Measurements from ENCODE around the gene SHANK1. TPM values are rescaled to one million over a fixed set of nuclear protein-coding genes. Genes with fewer than 3 reads are reported as not detected.

The SHANK1 gene
- total RNA-seq, 4 donors from 2014 or later: 2.2 TPM; not detected in 3

GRCh38 chr19:50719119-50719435 is 525 bp downstream of the SHANK1 start:
- H3K36me3 ChIP-seq: no peaks in the 10 kb centered on the region
- no peak overlapping the region for H3K27ac ChIP-seq
- no peak for TF ChIP-seq POLR2A (IDR thresholded peaks at IDR 0.05)
- TF ChIP-seq POLR2AphosphoS5 (IDR thresholded peaks at IDR 0.05): no peak
- TF ChIP-seq, protein P1, sequence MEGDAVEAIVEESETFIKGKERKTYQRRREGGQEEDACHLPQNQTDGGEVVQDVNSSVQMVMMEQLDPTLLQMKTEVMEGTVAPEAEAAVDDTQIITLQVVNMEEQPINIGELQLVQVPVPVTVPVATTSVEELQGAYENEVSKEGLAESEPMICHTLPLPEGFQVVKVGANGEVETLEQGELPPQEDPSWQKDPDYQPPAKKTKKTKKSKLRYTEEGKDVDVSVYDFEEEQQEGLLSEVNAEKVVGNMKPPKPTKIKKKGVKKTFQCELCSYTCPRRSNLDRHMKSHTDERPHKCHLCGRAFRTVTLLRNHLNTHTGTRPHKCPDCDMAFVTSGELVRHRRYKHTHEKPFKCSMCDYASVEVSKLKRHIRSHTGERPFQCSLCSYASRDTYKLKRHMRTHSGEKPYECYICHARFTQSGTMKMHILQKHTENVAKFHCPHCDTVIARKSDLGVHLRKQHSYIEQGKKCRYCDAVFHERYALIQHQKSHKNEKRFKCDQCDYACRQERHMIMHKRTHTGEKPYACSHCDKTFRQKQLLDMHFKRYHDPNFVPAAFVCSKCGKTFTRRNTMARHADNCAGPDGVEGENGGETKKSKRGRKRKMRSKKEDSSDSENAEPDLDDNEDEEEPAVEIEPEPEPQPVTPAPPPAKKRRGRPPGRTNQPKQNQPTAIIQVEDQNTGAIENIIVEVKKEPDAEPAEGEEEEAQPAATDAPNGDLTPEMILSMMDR (IDR thresholded peaks at IDR 0.05): no peak
- TF ChIP-seq EP300 (IDR thresholded peaks at IDR 0.05; ENCODE audit: low read depth): no peak
- no peak for DNase-seq
- H3K4me1 ChIP-seq: peaks cover 6 to 19% (median 16%) of the 10 kb centered on the region in 4 donors
- peak overlapping the region in 3 of 4 donors; percentile 8 to 39 (median 15) for H3K4me3 ChIP-seq
- WGBS, 2 donors (ENCODE audit: low coverage in 1 of 2): 0% methylated on average over 7 of the region's 30 CpGs; no CpG with 5 or more reads in 1 of the 2 donors
- intact Hi-C loops (cut with DNase I; ENCODE audit: low total_unique reads): no loop called here
- in situ Hi-C loops (cut with MboI; ENCODE audit: low pct_ligation_motif_present in 1 of 4, low pct_unique_long_range_greater_than_20kb in 1 of 4, low sequenced_read_pairs in 3 of 4): no loop called here
- no peaks in the 10 kb centered on the region for H3K9me3 ChIP-seq
- peaks cover 66% of the 10 kb centered on the region for H3K27me3 ChIP-seq

GRCh38 chr19:50718255-50719118 is 1.1 kb downstream of the SHANK1 start:
- TF ChIP-seq POLR2A (IDR thresholded peaks at IDR 0.05): no peak
- TF ChIP-seq POLR2AphosphoS5 (IDR thresholded peaks at IDR 0.05): no peak
- TF ChIP-seq, protein P1 (IDR thresholded peaks at IDR 0.05): no peak
- TF ChIP-seq EP300 (IDR thresholded peaks at IDR 0.05; ENCODE audit: low read depth): no peak
- intact Hi-C loops (cut with DNase I; ENCODE audit: low total_unique reads) (no loop called here), in situ Hi-C loops (cut with MboI; ENCODE audit: low pct_ligation_motif_present in 1 of 4, low pct_unique_long_range_greater_than_20kb in 1 of 4, low sequenced_read_pairs in 3 of 4) (no loop called here)
- H3K36me3 ChIP-seq: no peaks in the 10 kb centered on the region
- H3K27me3 ChIP-seq: peaks cover 60% of the 10 kb centered on the region
- no peaks in the 10 kb centered on the region for H3K9me3 ChIP-seq
- H3K27ac ChIP-seq: no peak overlapping the region
- WGBS, 2 donors (ENCODE audit: low coverage in 1 of 2): 3% methylated on average over 35 of the region's 74 CpGs; no CpG with 5 or more reads in 1 of the 2 donors
- H3K4me3 ChIP-seq: peak overlapping the region in 3 of 4 donors; percentile 8 to 39 (median 15)
- peaks cover 6 to 14% (median 13%) of the 10 kb centered on the region in 4 donors for H3K4me1 ChIP-seq
- DNase-seq: no peak

DNA sequence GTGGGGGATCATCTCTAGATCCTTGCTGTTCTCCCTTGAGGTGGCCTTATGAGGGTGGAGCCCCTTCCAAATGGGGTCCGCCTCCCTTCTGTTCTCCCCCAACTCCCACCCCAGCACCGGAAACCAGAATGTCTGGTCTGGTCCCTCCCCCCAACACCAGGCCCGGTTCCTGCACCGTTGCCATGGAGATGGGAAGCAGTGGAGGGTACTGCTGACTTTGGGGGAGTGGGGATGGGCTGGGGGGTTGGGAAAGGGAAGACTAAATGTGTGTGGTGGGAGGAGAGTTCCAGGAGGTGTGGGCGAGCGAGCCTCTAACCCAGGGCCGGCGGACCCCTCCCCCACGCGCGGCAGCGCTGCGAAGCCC is 1.7 kb downstream of the SHANK1 start:
- in situ Hi-C loops (cut with MboI; ENCODE audit: low pct_ligation_motif_present in 1 of 4, low pct_unique_long_range_greater_than_20kb in 1 of 4, low sequenced_read_pairs in 3 of 4) (no loop called here), intact Hi-C loops (cut with DNase I; ENCODE audit: low total_unique reads) (no loop called here)
- peaks cover 54% of the 10 kb centered on the region for H3K27me3 ChIP-seq
- H3K4me3 ChIP-seq: no peak overlapping the region
- no peak for DNase-seq
- TF ChIP-seq POLR2AphosphoS5 (IDR thresholded peaks at IDR 0.05) (no peak), POLR2A (IDR thresholded peaks at IDR 0.05) (no peak), EP300 (IDR thresholded peaks at IDR 0.05; ENCODE audit: low read depth) (no peak)
- TF ChIP-seq, protein P1 (IDR thresholded peaks at IDR 0.05): no peak
- no peaks in the 10 kb centered on the region for H3K36me3 ChIP-seq
- 11 to 40% methylated on average over 3 to 13 of the region's 13 CpGs for WGBS, 2 donors (ENCODE audit: low coverage in 1 of 2)
- no peaks in the 10 kb centered on the region for H3K9me3 ChIP-seq
- peaks cover 6 to 14% (median 13%) of the 10 kb centered on the region in 4 donors for H3K4me1 ChIP-seq
- H3K27ac ChIP-seq: no peak overlapping the region

DNA sequence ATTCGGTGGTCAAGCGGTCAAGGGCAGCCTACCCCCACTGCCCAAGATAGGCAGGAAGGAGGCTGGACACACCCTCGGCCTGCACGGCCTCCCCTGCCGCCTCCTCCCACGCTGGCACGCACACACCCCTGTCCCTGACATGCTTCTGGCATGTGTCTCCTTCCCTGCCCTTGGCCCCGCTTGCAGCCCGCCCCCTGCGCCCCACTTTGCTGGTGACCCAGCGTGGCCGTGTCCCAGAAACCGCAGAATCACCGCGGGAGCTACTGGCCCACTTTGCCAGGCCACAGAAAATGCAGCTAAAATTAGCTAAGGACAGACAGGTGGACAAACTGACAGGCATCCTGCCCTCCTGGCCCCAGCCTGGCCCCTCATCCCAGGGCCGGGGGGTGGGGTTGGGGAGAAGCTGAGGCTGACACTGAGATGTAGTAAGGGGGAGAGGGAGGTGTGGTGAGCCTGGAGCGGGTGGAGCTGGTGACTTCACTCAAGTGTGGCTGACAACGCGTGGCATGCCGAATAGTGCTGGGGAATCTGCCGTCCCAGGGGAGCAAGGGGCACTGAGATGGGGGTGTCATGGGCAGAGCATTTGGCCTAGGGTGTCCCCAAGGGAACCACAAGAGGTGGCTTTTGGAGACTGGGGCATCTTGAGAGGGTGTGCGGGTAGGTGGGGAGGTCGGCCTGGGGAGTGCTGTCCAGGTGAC is 2.4 kb downstream of the SHANK1 start:
- no peak for TF ChIP-seq POLR2A (IDR thresholded peaks at IDR 0.05)
- TF ChIP-seq, protein P1 (IDR thresholded peaks at IDR 0.05): no peak
- no peak for TF ChIP-seq POLR2AphosphoS5 (IDR thresholded peaks at IDR 0.05)
- no peak for TF ChIP-seq EP300 (IDR thresholded peaks at IDR 0.05; ENCODE audit: low read depth)
- Histone ChIP-seq H3K4me1 (peaks cover 6 to 14% (median 13%) of the 10 kb centered on the region in 4 donors), H3K36me3 (no peaks in the 10 kb centered on the region), H3K27ac (no peak overlapping the region), H3K9me3 (no peaks in the 10 kb centered on the region), H3K27me3 (peaks cover 48% of the 10 kb centered on the region), H3K4me3 (no peak overlapping the region)
- intact Hi-C loops (cut with DNase I; ENCODE audit: low total_unique reads): no loop called here
- 27 to 59% methylated on average over 6 to 23 of the region's 23 CpGs for WGBS, 2 donors (ENCODE audit: low coverage in 1 of 2)
- in situ Hi-C loops (cut with MboI; ENCODE audit: low pct_ligation_motif_present in 1 of 4, low pct_unique_long_range_greater_than_20kb in 1 of 4, low sequenced_read_pairs in 3 of 4): no loop called here
- no peak for DNase-seq
